KMS-11 (cell line): ENCODE results near the gene SEL1L3.
"Not testable (repeated sequence)": the region's sequence is repeated elsewhere in the genome, so short reads cannot be mapped to it uniquely, and the experiment has no call there.

Experiments
- H2AFZ ChIP-seq: fragments of 200-600 bp; sonication (generic); 2 replicates; pipeline ENCODE4 v1.6.1; 2016; ENCODE audit warnings: antibody characterized with exemption, mixed run types, low read depth
- H3K27ac ChIP-seq: fragments of 200-600 bp; sonication (generic); 2 replicates; pipeline ENCODE4 v1.6.1; 2016; ENCODE audit warnings: mild to moderate bottlenecking, mixed run types
- H3K27me3 ChIP-seq: fragments of 200-600 bp; sonication (generic); 2 replicates; pipeline ENCODE4 v1.6.1; 2017; ENCODE audit warnings: mild to moderate bottlenecking, low read depth, mixed run types, moderate library complexity; ENCODE audit not compliant: insufficient read depth
- H3K36me3 ChIP-seq: fragments of 200-600 bp; sonication (generic); 2 replicates; pipeline ENCODE4 v1.6.1; 2017; ENCODE audit warnings: mild to moderate bottlenecking, mixed run types; ENCODE audit not compliant: insufficient read depth
- H3K4me1 ChIP-seq: fragments of 200-600 bp; sonication (generic); 2 replicates; pipeline ENCODE4 v1.6.1; 2016; ENCODE audit warnings: mild to moderate bottlenecking, low read depth, mixed run types; ENCODE audit not compliant: poor library complexity, severe bottlenecking
- H3K4me2 ChIP-seq: fragments of 200-600 bp; sonication (generic); 2 replicates; pipeline ENCODE4 v1.7.0; 2016; ENCODE audit warnings: mild to moderate bottlenecking, mixed run types
- H3K4me3 ChIP-seq: fragments of 200-600 bp; sonication (generic); IDR thresholded peaks from 2 replicates; pipeline ENCODE4 v1.6.1; 2017; ENCODE audit warnings: low read depth, low read length, mixed read lengths; ENCODE audit not compliant: insufficient read depth
- H3K79me2 ChIP-seq: fragments of 200-600 bp; sonication (generic); 2 replicates; pipeline ENCODE4 v1.6.1; 2016; ENCODE audit warnings: low read depth, mixed run types; ENCODE audit not compliant: insufficient read depth
- H3K9ac ChIP-seq: fragments of 200-600 bp; sonication (generic); 2 replicates; pipeline ENCODE4 v1.6.1; 2016; ENCODE audit warnings: mild to moderate bottlenecking, mixed run types
- H4K20me1 ChIP-seq: fragments of 200-600 bp; sonication (generic); 2 replicates; pipeline ENCODE4 v1.6.1; 2016; ENCODE audit warnings: mild to moderate bottlenecking, mixed run types; ENCODE audit not compliant: insufficient read depth
- CTCF ChIP-seq: fragments of 200-600 bp; sonication (generic); conservative IDR thresholded peaks from 2 replicates; pipeline ENCODE4 v1.6.1; 2017; ENCODE audit warnings: low read depth, mild to moderate bottlenecking, antibody characterized with exemption, low read length, moderate library complexity, mixed read lengths

Gene SEL1L3

DNA sequence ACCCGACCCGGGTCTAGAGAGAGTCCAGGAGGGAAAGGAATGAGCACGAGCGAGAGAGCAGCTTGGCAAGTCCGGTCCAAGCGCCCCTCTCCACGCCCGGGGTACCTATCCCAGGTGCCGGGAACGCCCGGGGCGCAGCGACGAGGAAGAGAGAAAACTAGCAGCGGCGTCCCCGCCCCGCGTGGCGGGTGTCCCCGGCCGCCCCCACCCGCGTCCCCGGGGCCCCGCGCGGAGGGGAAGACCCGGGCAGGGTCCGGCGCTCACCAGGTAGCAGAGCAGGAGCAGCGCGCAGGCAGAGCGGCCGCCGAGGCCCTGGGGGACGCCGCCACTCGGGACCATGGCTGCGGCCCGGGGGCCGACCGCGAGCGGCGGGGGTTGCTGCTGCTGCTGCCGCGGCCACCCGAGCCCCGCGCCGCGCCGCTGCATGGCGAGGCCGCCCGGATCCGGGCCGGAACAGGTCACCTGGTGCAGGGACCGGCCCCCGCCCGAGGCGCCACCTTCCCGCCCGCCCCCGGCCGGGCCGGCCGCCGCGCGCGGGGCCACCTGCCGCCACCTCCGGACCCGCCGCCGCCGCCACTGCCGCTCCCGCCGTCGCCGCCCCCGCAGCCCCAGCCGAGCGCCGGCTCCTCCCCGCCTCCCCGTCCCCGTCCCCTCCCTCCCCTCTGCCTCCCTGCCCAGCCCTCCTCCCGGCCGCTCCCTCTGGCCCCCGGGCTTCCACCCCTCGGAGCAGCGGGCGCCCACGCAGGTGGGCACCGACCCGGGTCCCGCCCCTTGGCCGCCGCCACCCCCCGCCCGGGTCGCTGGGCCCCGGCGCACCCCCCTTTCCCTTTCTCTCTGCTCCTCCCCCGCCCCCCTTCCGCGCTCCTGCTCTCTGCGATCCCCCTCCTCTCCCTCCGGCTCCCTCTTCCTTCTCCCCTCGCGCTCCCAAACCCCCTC, at the start of gene SEL1L3:
Gene SEL1L3 (minus strand): TSS at position 578 of the 936 bp plus-strand sequence. CDS start 152 bp downstream, at position 426.
- Histone ChIP-seq H3K9ac (no peak within 1 kb of the TSS; the same call in 1 of the 2 replicates), H3K36me3 (no peaks in the 10 kb centered on the region), H3K27ac (no peak within 1 kb of the TSS)

GRCh38 chr4:25911356-25911755, 48.6 kb upstream of the SEL1L3 start:
- no peak for TF ChIP-seq CTCF
- H3K4me1 ChIP-seq: no peaks in the 10 kb centered on the region
- H3K9ac ChIP-seq: no peak overlapping the region
- no peaks in the 10 kb centered on the region for H3K36me3 ChIP-seq
- H3K27ac ChIP-seq: no peak overlapping the region
- H3K27me3 ChIP-seq: peaks cover 3% of the 10 kb centered on the region; the same call in 1 of the 2 replicates
- H3K79me2 ChIP-seq: no peaks in the 10 kb centered on the region
- no peaks in the 10 kb centered on the region for H4K20me1 ChIP-seq
- no peak overlapping the region for H2AFZ ChIP-seq
- H3K4me3 ChIP-seq: no peak overlapping the region
- no peak overlapping the region for H3K4me2 ChIP-seq

More for the DNA sequence above, at the start of gene SEL1L3:
- Histone ChIP-seq H3K4me1 (no peaks in the 10 kb centered on the region), H3K4me2 (peak within 1 kb of the TSS; percentile 57; the same call in 1 of the 2 replicates), H2AFZ (peak within 1 kb of the TSS; percentile 41), H4K20me1 (no peaks in the 10 kb centered on the region), H3K27me3 (no peaks in the 10 kb centered on the region), H3K4me3 (no peak within 1 kb of the TSS), H3K79me2 (no peaks in the 10 kb centered on the region)
- TF ChIP-seq CTCF: no peak

GRCh38 chr4:25908491-25908901, 45.7 kb upstream of the SEL1L3 start:
- Histone ChIP-seq H3K9ac (no peak overlapping the region), H3K4me1 (no peaks in the 10 kb centered on the region), H3K79me2 (no peaks in the 10 kb centered on the region), H3K27me3 (peaks cover 3% of the 10 kb centered on the region; the same call in 1 of the 2 replicates), H2AFZ (no peak overlapping the region), H3K27ac (no peak overlapping the region), H3K4me3 (no peak overlapping the region), H4K20me1 (no peaks in the 10 kb centered on the region), H3K36me3 (no peaks in the 10 kb centered on the region), H3K4me2 (no peak overlapping the region)
- no peak for TF ChIP-seq CTCF

GRCh38 chr4:25906113-25906512, 43.3 kb upstream of the SEL1L3 start:
- H3K27me3 ChIP-seq, H3K9ac ChIP-seq, H3K36me3 ChIP-seq, H3K4me2 ChIP-seq, H2AFZ ChIP-seq, H3K27ac ChIP-seq, H3K79me2 ChIP-seq, H3K4me1 ChIP-seq, H4K20me1 ChIP-seq, H3K4me3 ChIP-seq: not testable (repeated sequence)

- no peaks in the 10 kb centered on the region for H3K36me3 ChIP-seq
- H3K27ac ChIP-seq: no peak overlapping the region
- no peak overlapping the region for H3K4me3 ChIP-seq
- H2AFZ ChIP-seq: no peak overlapping the region
- no peak for TF ChIP-seq CTCF
- no peaks in the 10 kb centered on the region for H3K79me2 ChIP-seq
- H3K4me2 ChIP-seq: no peak overlapping the region
- H3K9ac ChIP-seq: no peak overlapping the region
- no peaks in the 10 kb centered on the region for H3K27me3 ChIP-seq
- H3K4me1 ChIP-seq: no peaks in the 10 kb centered on the region
- H4K20me1 ChIP-seq: no peaks in the 10 kb centered on the region
These were observed 42.6 kb upstream of the SEL1L3 start for GRCh38 chr4:25905371-25905770.
